GM19023 (cell line): ENCODE data around the gene TMOD2.
A peak's percentile ranks its signal among the peaks of the same experiment; 100 is the strongest.

Source experiments
- ATAC-seq: cut with Tn5 transposase; IDR thresholded peaks from one replicate; pipeline ENCODE4 v1.9.1; 2021; ENCODE audit warnings: mild to moderate bottlenecking, moderate library complexity; ENCODE audit not compliant: unreplicated experiment

Gene TMOD2

GRCh38 chr15:51812598-51812997 lies 61.2 kb downstream of the TMOD2 start:
- ATAC-seq, result no peak

- no peak for ATAC-seq
Observed at GRCh38 chr15:51814606-51815005, 63.2 kb downstream of the TMOD2 start.

GRCh38 chr15:51816611-51817010 lies 65.2 kb downstream of the TMOD2 start:
- ATAC-seq, result no peak

- ATAC-seq, result no peak
Observed at GRCh38 chr15:51818150-51818549, 66.8 kb downstream of the TMOD2 start.

- no peak for ATAC-seq
Observed at GRCh38 chr15:51825698-51826097, 74.3 kb downstream of the TMOD2 start.

GRCh38 chr15:51828621-51829375 lies 77.4 kb downstream of the TMOD2 start:
- ATAC-seq, result no peak

GRCh38 chr15:51829376-51830275 lies 78.2 kb downstream of the TMOD2 start, which contains the start of gene TMOD3:
Gene TMOD3 (plus strand): TSS chr15:51829653. CDS start chr15:51862885, 33,232 bp downstream.
- peak; percentile 89 for ATAC-seq

GRCh38 chr15:51830276-51830806 lies 78.9 kb downstream of the TMOD2 start:
- ATAC-seq, result no peak

- ATAC-seq, result no peak
Observed at GRCh38 chr15:51833772-51834171, 82.4 kb downstream of the TMOD2 start.

GRCh38 chr15:51837792-51838251 lies 86.4 kb downstream of the TMOD2 start:
- peak; percentile 59 for ATAC-seq

GRCh38 chr15:51838270-51838669 lies 86.9 kb downstream of the TMOD2 start:
- no peak for ATAC-seq

GRCh38 chr15:51840692-51841091 lies 89.3 kb downstream of the TMOD2 start:
- no peak for ATAC-seq

- ATAC-seq, result no peak
Observed at GRCh38 chr15:51841406-51842040, 90.1 kb downstream of the TMOD2 start.

GRCh38 chr15:51842265-51842664 lies 90.9 kb downstream of the TMOD2 start:
- no peak for ATAC-seq

- ATAC-seq, result no peak
Observed at GRCh38 chr15:51842852-51843737, 91.7 kb downstream of the TMOD2 start.

- ATAC-seq, result no peak
Observed at GRCh38 chr15:51844747-51845426, 93.5 kb downstream of the TMOD2 start.

- ATAC-seq, result no peak
Observed at GRCh38 chr15:51846066-51846462, 94.7 kb downstream of the TMOD2 start.

GRCh38 chr15:51846463-51847230 lies 95.2 kb downstream of the TMOD2 start:
- no peak for ATAC-seq

- no peak for ATAC-seq
Observed at GRCh38 chr15:51848811-51849210, 97.4 kb downstream of the TMOD2 start.
